ENCODE results near the gene FAM83F.

FAM83F gene

GRCh38 chr22:39983346-39983745 is 11.4 kb upstream of the FAM83F start:
- DNase-seq (ENCODE audit: extremely low read depth, insufficient read length) = no peak

GRCh38 chr22:39984006-39984405 is 10.7 kb upstream of the FAM83F start:
- Histone ChIP-seq H3K36me3 (ENCODE audit: control insufficient read depth, insufficient read depth, low read length) (no peaks in the 10 kb centered on the region), H3K4me3 (replicated peaks; ENCODE audit: low read depth, low read length) (no peak overlapping the region), H3K27me3 (replicated peaks; ENCODE audit: control insufficient read depth, insufficient read depth, low read length) (no peaks in the 10 kb centered on the region; the same call in none of the 2 replicates)
- no peak for TF ChIP-seq CTCF (IDR thresholded peaks at IDR 0.05; ENCODE audit: insufficient read depth, low read length, poor library complexity, severe bottlenecking)
- DNase-seq (ENCODE audit: extremely low read depth, insufficient read length) = no peak

More at GRCh38 chr22:39983346-39983745, 11.4 kb upstream of the FAM83F start:
- TF ChIP-seq CTCF (IDR thresholded peaks at IDR 0.05; ENCODE audit: insufficient read depth, low read length, poor library complexity, severe bottlenecking) = no peak
- Histone ChIP-seq H3K27me3 (replicated peaks; ENCODE audit: control insufficient read depth, insufficient read depth, low read length) (no peaks in the 10 kb centered on the region; the same call in none of the 2 replicates), H3K36me3 (ENCODE audit: control insufficient read depth, insufficient read depth, low read length) (no peaks in the 10 kb centered on the region), H3K4me3 (replicated peaks; ENCODE audit: low read depth, low read length) (no peak overlapping the region)

- no peak overlapping the region for H3K4me3 ChIP-seq (replicated peaks; ENCODE audit: low read depth, low read length)
- no peak for DNase-seq (ENCODE audit: extremely low read depth, insufficient read length)
- no peak for TF ChIP-seq CTCF (IDR thresholded peaks at IDR 0.05; ENCODE audit: insufficient read depth, low read length, poor library complexity, severe bottlenecking)
- no peaks in the 10 kb centered on the region for H3K36me3 ChIP-seq (ENCODE audit: control insufficient read depth, insufficient read depth, low read length)
- no peaks in the 10 kb centered on the region; the same call in none of the 2 replicates for H3K27me3 ChIP-seq (replicated peaks; ENCODE audit: control insufficient read depth, insufficient read depth, low read length)
Observed at GRCh38 chr22:39984746-39985145, 10.0 kb upstream of the FAM83F start.

GRCh38 chr22:39985383-39986035 is 9.2 kb upstream of the FAM83F start:
- DNase-seq (ENCODE audit: extremely low read depth, insufficient read length) = no peak
- no peak for TF ChIP-seq CTCF (IDR thresholded peaks at IDR 0.05; ENCODE audit: insufficient read depth, low read length, poor library complexity, severe bottlenecking)
- Histone ChIP-seq H3K27me3 (replicated peaks; ENCODE audit: control insufficient read depth, insufficient read depth, low read length) (no peaks in the 10 kb centered on the region; the same call in none of the 2 replicates), H3K4me3 (replicated peaks; ENCODE audit: low read depth, low read length) (no peak overlapping the region), H3K36me3 (ENCODE audit: control insufficient read depth, insufficient read depth, low read length) (no peaks in the 10 kb centered on the region)

GRCh38 chr22:39988386-39989114 is 6.2 kb upstream of the FAM83F start:
- Histone ChIP-seq H3K4me3 (replicated peaks; ENCODE audit: low read depth, low read length) (no peak overlapping the region), H3K27me3 (replicated peaks; ENCODE audit: control insufficient read depth, insufficient read depth, low read length) (no peaks in the 10 kb centered on the region; the same call in 1 of the 2 replicates), H3K36me3 (ENCODE audit: control insufficient read depth, insufficient read depth, low read length) (no peaks in the 10 kb centered on the region)
- no peak for TF ChIP-seq CTCF (IDR thresholded peaks at IDR 0.05; ENCODE audit: insufficient read depth, low read length, poor library complexity, severe bottlenecking)
- no peak for DNase-seq (ENCODE audit: extremely low read depth, insufficient read length)
